Astrocyte (in vitro differentiated cells and primary cell): ENCODE results near the gene GLS.

ENCODE experiments used
- EZH2 ChIP-seq: IDR thresholded peaks from 2 replicates; pipeline ENCODE4 v1.6.1; 2012; ENCODE audit warnings: mild to moderate bottlenecking, low read length, inconsistent platforms; ENCODE audit not compliant: insufficient read depth
- TF ChIP-seq, protein P1 (sequence below): IDR thresholded peaks from 2 replicates; pipeline ENCODE4 v1.5.1; 2011; ENCODE audit warnings: low read depth, mild to moderate bottlenecking, inconsistent platforms, low read length, moderate library complexity; ENCODE audit not compliant: insufficient read depth

DNA sequence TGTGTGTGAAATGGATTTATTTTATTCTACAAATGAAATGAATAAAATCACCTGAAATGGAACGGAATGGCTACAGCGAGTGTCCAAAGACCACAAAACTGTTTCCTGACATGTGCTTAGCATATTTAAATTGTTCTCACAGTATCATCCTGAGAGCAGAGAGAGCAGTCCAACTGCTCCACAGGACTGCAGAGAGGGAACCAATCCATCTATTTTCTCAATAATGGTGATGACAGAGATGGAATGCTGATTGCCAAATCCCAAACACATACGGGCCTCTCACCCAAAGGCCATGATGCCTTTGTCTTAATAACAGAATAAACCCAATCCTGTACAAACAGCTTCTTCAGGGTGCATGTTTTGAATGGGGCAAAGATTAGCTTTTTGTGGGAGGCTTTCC, 92.2 kb downstream of the GLS start:
- TF ChIP-seq, protein P1, sequence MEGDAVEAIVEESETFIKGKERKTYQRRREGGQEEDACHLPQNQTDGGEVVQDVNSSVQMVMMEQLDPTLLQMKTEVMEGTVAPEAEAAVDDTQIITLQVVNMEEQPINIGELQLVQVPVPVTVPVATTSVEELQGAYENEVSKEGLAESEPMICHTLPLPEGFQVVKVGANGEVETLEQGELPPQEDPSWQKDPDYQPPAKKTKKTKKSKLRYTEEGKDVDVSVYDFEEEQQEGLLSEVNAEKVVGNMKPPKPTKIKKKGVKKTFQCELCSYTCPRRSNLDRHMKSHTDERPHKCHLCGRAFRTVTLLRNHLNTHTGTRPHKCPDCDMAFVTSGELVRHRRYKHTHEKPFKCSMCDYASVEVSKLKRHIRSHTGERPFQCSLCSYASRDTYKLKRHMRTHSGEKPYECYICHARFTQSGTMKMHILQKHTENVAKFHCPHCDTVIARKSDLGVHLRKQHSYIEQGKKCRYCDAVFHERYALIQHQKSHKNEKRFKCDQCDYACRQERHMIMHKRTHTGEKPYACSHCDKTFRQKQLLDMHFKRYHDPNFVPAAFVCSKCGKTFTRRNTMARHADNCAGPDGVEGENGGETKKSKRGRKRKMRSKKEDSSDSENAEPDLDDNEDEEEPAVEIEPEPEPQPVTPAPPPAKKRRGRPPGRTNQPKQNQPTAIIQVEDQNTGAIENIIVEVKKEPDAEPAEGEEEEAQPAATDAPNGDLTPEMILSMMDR, result no peak
- TF ChIP-seq EZH2, result no peak
